Measurements from ENCODE around the gene STK10.

Gene STK10

DNA sequence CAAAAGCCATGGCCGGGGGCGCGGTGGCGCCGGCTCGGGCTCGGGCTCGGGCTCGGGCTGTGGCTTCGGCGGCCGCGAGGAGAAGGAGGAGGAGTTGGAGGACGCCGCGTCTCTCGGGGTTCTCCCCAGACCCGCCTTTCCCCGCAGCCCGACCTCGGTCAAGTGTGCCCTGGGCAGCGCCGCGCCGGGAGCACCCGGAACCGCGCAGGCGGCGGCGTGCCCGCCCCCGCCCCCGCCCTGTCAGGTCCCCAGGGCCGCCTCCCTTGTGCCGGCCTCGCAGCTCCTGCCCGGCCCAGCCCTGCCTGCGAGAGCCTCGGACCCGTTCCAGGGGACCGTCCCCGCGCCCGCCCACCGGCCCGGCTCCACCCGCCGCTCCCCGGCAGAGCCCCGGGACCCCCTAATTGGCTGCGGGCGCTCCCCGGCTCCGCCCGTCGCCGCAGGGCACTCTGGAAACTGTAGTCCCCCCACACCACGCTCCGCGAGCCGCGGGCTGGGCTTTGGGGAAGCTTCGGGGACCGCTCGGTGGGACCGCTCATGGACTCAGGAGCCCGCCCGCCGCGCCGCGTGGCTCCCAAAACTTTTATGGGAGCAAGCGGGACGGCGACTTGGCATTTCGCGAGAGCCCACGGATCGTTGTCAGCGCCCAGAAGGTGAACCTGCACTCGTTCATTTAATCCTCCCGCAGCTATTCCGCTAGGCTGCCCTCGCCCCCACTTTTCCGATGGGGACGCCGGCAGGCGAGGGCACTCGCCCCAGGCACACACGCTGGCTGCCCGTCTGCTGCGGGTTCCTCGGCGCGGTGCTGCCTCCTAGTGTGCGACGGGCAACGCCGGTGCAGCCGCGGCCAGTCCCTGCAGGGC is at the start of gene STK10:
TSS of gene STK10 (minus strand) at position 192 of the 860 bp plus-strand sequence. CDS start at position 10, 182 bp downstream.
- Histone ChIP-seq H4K20me1 (ENCODE audit: insufficient read depth, low read length, poor library complexity, severe bottlenecking) (peaks cover 28% of the 10 kb centered on the region), H2AFZ (ENCODE audit: low read length) (peak within 1 kb of the TSS; percentile 90), H3K4me2 (ENCODE audit: low read depth, low read length, poor library complexity, severe bottlenecking) (peak within 1 kb of the TSS; percentile 94), H3K9ac (ENCODE audit: low read depth, low read length, poor library complexity, severe bottlenecking) (peak within 1 kb of the TSS; percentile 86), H3K4me3 (ENCODE audit: low read length, poor library complexity, severe bottlenecking) (peak within 1 kb of the TSS; percentile 99), H3K27me3 (ENCODE audit: insufficient read depth, low read length, poor library complexity, severe bottlenecking) (no peaks in the 10 kb centered on the region), H3K9me2 (replicated peaks; ENCODE audit: low read depth, low read length) (no peaks in the 10 kb centered on the region), H3F3A (ENCODE audit: low read depth) (no peaks in the 10 kb centered on the region), H3K36me3 (ENCODE audit: insufficient read depth, low read length) (no peaks in the 10 kb centered on the region), H3K79me2 (ENCODE audit: insufficient read depth, low read length) (peaks cover 46% of the 10 kb centered on the region), H3K4me1 (ENCODE audit: insufficient read depth, low read length, poor library complexity, severe bottlenecking) (peaks cover 12% of the 10 kb centered on the region), H3K9me3 (ENCODE audit: insufficient read depth, low read depth, low read length) (no peaks in the 10 kb centered on the region)
- TF ChIP-seq EZH2phosphoT487 (IDR thresholded peaks at IDR 0.05; ENCODE audit: borderline replicate concordance) = no peak
- TF ChIP-seq, protein P1, sequence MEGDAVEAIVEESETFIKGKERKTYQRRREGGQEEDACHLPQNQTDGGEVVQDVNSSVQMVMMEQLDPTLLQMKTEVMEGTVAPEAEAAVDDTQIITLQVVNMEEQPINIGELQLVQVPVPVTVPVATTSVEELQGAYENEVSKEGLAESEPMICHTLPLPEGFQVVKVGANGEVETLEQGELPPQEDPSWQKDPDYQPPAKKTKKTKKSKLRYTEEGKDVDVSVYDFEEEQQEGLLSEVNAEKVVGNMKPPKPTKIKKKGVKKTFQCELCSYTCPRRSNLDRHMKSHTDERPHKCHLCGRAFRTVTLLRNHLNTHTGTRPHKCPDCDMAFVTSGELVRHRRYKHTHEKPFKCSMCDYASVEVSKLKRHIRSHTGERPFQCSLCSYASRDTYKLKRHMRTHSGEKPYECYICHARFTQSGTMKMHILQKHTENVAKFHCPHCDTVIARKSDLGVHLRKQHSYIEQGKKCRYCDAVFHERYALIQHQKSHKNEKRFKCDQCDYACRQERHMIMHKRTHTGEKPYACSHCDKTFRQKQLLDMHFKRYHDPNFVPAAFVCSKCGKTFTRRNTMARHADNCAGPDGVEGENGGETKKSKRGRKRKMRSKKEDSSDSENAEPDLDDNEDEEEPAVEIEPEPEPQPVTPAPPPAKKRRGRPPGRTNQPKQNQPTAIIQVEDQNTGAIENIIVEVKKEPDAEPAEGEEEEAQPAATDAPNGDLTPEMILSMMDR (conservative IDR thresholded peaks at IDR 0.05; ENCODE audit: low read length) = peak; percentile 65

GRCh38 chr5:172235827-172236736 is 48.1 kb upstream of the STK10 start:
- H3K4me1 ChIP-seq (ENCODE audit: insufficient read depth, low read length, poor library complexity, severe bottlenecking) = peaks cover 13% of the 10 kb centered on the region
- peaks cover 3% of the 10 kb centered on the region for H4K20me1 ChIP-seq (ENCODE audit: insufficient read depth, low read length, poor library complexity, severe bottlenecking)
- H3K27me3 ChIP-seq (ENCODE audit: insufficient read depth, low read length, poor library complexity, severe bottlenecking) = no peaks in the 10 kb centered on the region
- no peak overlapping the region for H2AFZ ChIP-seq (ENCODE audit: low read length)
- H3K4me2 ChIP-seq (ENCODE audit: low read depth, low read length, poor library complexity, severe bottlenecking) = no peak overlapping the region
- H3F3A ChIP-seq (ENCODE audit: low read depth) = no peaks in the 10 kb centered on the region
- H3K36me3 ChIP-seq (ENCODE audit: insufficient read depth, low read length) = peaks cover 16% of the 10 kb centered on the region; the same call in 1 of the 2 replicates
- no peaks in the 10 kb centered on the region for H3K9me3 ChIP-seq (ENCODE audit: insufficient read depth, low read depth, low read length)
- no peak overlapping the region for H3K4me3 ChIP-seq (ENCODE audit: low read length, poor library complexity, severe bottlenecking)
- peaks cover 16% of the 10 kb centered on the region; the same call in 1 of the 2 replicates for H3K79me2 ChIP-seq (ENCODE audit: insufficient read depth, low read length)
- no peak overlapping the region for H3K9ac ChIP-seq (ENCODE audit: low read depth, low read length, poor library complexity, severe bottlenecking)
- no peaks in the 10 kb centered on the region for H3K9me2 ChIP-seq (replicated peaks; ENCODE audit: low read depth, low read length)
- TF ChIP-seq, protein P1 (conservative IDR thresholded peaks at IDR 0.05; ENCODE audit: low read length) = no peak
- no peak for TF ChIP-seq EZH2phosphoT487 (IDR thresholded peaks at IDR 0.05; ENCODE audit: borderline replicate concordance)

GRCh38 chr5:172235132-172235780 is 47.2 kb upstream of the STK10 start:
- H3K79me2 ChIP-seq (ENCODE audit: insufficient read depth, low read length) = peaks cover 16% of the 10 kb centered on the region; the same call in 1 of the 2 replicates
- no peaks in the 10 kb centered on the region for H3K9me3 ChIP-seq (ENCODE audit: insufficient read depth, low read depth, low read length)
- no peaks in the 10 kb centered on the region for H3K9me2 ChIP-seq (replicated peaks; ENCODE audit: low read depth, low read length)
- no peak overlapping the region for H2AFZ ChIP-seq (ENCODE audit: low read length)
- H3K4me1 ChIP-seq (ENCODE audit: insufficient read depth, low read length, poor library complexity, severe bottlenecking) = peaks cover 13% of the 10 kb centered on the region
- H3K9ac ChIP-seq (ENCODE audit: low read depth, low read length, poor library complexity, severe bottlenecking) = no peak overlapping the region
- H3K4me2 ChIP-seq (ENCODE audit: low read depth, low read length, poor library complexity, severe bottlenecking) = no peak overlapping the region
- peaks cover 17% of the 10 kb centered on the region; the same call in 1 of the 2 replicates for H3K36me3 ChIP-seq (ENCODE audit: insufficient read depth, low read length)
- no peak overlapping the region for H3K4me3 ChIP-seq (ENCODE audit: low read length, poor library complexity, severe bottlenecking)
- H4K20me1 ChIP-seq (ENCODE audit: insufficient read depth, low read length, poor library complexity, severe bottlenecking) = peaks cover 3% of the 10 kb centered on the region
- H3K27me3 ChIP-seq (ENCODE audit: insufficient read depth, low read length, poor library complexity, severe bottlenecking) = no peaks in the 10 kb centered on the region
- no peaks in the 10 kb centered on the region for H3F3A ChIP-seq (ENCODE audit: low read depth)
- no peak for TF ChIP-seq EZH2phosphoT487 (IDR thresholded peaks at IDR 0.05; ENCODE audit: borderline replicate concordance)
- TF ChIP-seq, protein P1 (conservative IDR thresholded peaks at IDR 0.05; ENCODE audit: low read length) = no peak
